ENCODE results near the gene NDFIP2. TPM values are rescaled to one million over a fixed set of nuclear protein-coding genes. Genes with fewer than 3 reads are reported as not detected.
A peak's percentile ranks its signal among the peaks of the same experiment; 100 is the strongest.
"Not testable (repeated sequence)": the region's sequence is repeated elsewhere in the genome, so short reads cannot be mapped to it uniquely, and the experiment has no call there.

Gene NDFIP2
- total RNA-seq, 1 donor from 2014 or later, result 36.4 TPM

- DNase-seq (ENCODE audit: missing footprints) (no peak), ATAC-seq (no peak)
- intact Hi-C loops (cut with DNase I), result no loop called here
These were observed 76.7 kb downstream of the NDFIP2 start for GRCh38 chr13:79557666-79558065.

GRCh38 chr13:79560954-79561353 is 80.0 kb downstream of the NDFIP2 start:
- DNase-seq (ENCODE audit: missing footprints), result no peak
- intact Hi-C loops (cut with DNase I), result no loop called here
- ATAC-seq, result no peak

GRCh38 chr13:79562557-79562956 is 81.6 kb downstream of the NDFIP2 start:
- intact Hi-C loops (cut with DNase I), result no loop called here
- ATAC-seq, result no peak
- DNase-seq (ENCODE audit: missing footprints), result no peak

- intact Hi-C loops (cut with DNase I), result no loop called here
- no peak for ATAC-seq
- DNase-seq (ENCODE audit: missing footprints), result no peak
These were observed 85.2 kb downstream of the NDFIP2 start for GRCh38 chr13:79566118-79566517.

- intact Hi-C loops (cut with DNase I), result no loop called here
- DNase-seq (ENCODE audit: missing footprints), result no peak
These were observed 90.2 kb downstream of the NDFIP2 start for GRCh38 chr13:79571147-79571546.

GRCh38 chr13:79573892-79574291 is 92.9 kb downstream of the NDFIP2 start:
- ATAC-seq; DNase-seq (ENCODE audit: missing footprints); intact Hi-C loops (cut with DNase I): not testable (repeated sequence)

More at GRCh38 chr13:79571147-79571546, 90.2 kb downstream of the NDFIP2 start:
- ATAC-seq, result no peak

- DNase-seq (ENCODE audit: missing footprints) (peak; percentile 74), ATAC-seq (peak; percentile 64)
- intact Hi-C loops (cut with DNase I), result no loop called here
These were observed 100.9 kb downstream of the NDFIP2 start for GRCh38 chr13:79581870-79582315.

GRCh38 chr13:79582896-79583295 is 101.9 kb downstream of the NDFIP2 start:
- DNase-seq (ENCODE audit: missing footprints), result no peak
- no peak for ATAC-seq
- intact Hi-C loops (cut with DNase I), result no loop called here

GRCh38 chr13:79585033-79585432 is 104.1 kb downstream of the NDFIP2 start:
- DNase-seq (ENCODE audit: missing footprints), result no peak
- ATAC-seq, result no peak
- intact Hi-C loops (cut with DNase I), result no loop called here

- intact Hi-C loops (cut with DNase I), result no loop called here
- DNase-seq (ENCODE audit: missing footprints) (no peak), ATAC-seq (peak; percentile 26)
These were observed 108.8 kb downstream of the NDFIP2 start for GRCh38 chr13:79589603-79590393.

GRCh38 chr13:79590394-79590676 is 109.4 kb downstream of the NDFIP2 start:
- peak; percentile 28 for ATAC-seq
- no peak for DNase-seq (ENCODE audit: missing footprints)
- intact Hi-C loops (cut with DNase I), result no loop called here

- no peak for ATAC-seq
- intact Hi-C loops (cut with DNase I), result no loop called here
- DNase-seq (ENCODE audit: missing footprints), result no peak
These were observed 110.5 kb downstream of the NDFIP2 start for GRCh38 chr13:79591493-79591892.

- intact Hi-C loops (cut with DNase I), result no loop called here
- no peak for ATAC-seq
- no peak for DNase-seq (ENCODE audit: missing footprints)
These were observed 112.2 kb downstream of the NDFIP2 start for GRCh38 chr13:79593121-79593520.

GRCh38 chr13:79593641-79594275 is 112.8 kb downstream of the NDFIP2 start:
- no peak for ATAC-seq
- intact Hi-C loops (cut with DNase I), result no loop called here
- DNase-seq (ENCODE audit: missing footprints), result no peak

GRCh38 chr13:79600146-79600545 is 119.2 kb downstream of the NDFIP2 start:
- ATAC-seq; DNase-seq (ENCODE audit: missing footprints); intact Hi-C loops (cut with DNase I): not testable (repeated sequence)

GRCh38 chr13:79602936-79603335 is 122.0 kb downstream of the NDFIP2 start:
- intact Hi-C loops (cut with DNase I), result no loop called here
- peak; percentile 20 for ATAC-seq

GRCh38 chr13:79604752-79605151 is 123.8 kb downstream of the NDFIP2 start:
- DNase-seq (ENCODE audit: missing footprints) (no peak), ATAC-seq (no peak)
- intact Hi-C loops (cut with DNase I), result no loop called here

More at GRCh38 chr13:79602936-79603335, 122.0 kb downstream of the NDFIP2 start:
- no peak for DNase-seq (ENCODE audit: missing footprints)
